PC-3 (cell line): ENCODE results near the gene CAMK1G. TPM values are rescaled to one million over a fixed set of nuclear protein-coding genes. Genes with fewer than 3 reads are reported as not detected.

Experiments used
- ATAC-seq: fragments of 200-7000 bp; cut with Tn5 transposase; 2 replicates; pipeline ENCODE4 v1.9.1; 2020; ENCODE audit warnings: mild to moderate bottlenecking, moderate library complexity
- BruUV-seq: library from RNA; stranded (reverse); fragments of 400-500 nt; replicated peaks from 2 replicates; lab custom pipeline; 2021; lab: Mats Ljungman, UMichigan
- CTCF ChIA-PET: fragments of 300-600 bp; sonication (Branson Sonifier 250); formaldehyde crosslinking; loops from one replicate; lab custom pipeline; 2022; ENCODE audit warnings: antibody characterized with exemption; lab: Charles Lee
- POLR2A ChIA-PET: fragments of 300-600 bp; sonication (Branson Sonifier 250); formaldehyde crosslinking; loops from one replicate; lab custom pipeline; 2022; ENCODE audit warnings: antibody characterized with exemption; ENCODE audit not compliant: unreplicated experiment; lab: Charles Lee
- DNase-seq: peaks from one replicate; pipeline ENCODE4 v3.0.0-alpha.2; 2015
- H2AFZ ChIP-seq: fragments of 300-600 bp; sonication (generic); 2 replicates; pipeline ENCODE4 v1.6.0; 2016; ENCODE audit warnings: antibody characterized with exemption, low read length
- H3F3A ChIP-seq: fragments of 300-600 bp; sonication (generic); one replicate; pipeline ENCODE4 v1.6.0; 2017; ENCODE audit warnings: antibody characterized with exemption, low read length, control low read depth, mild to moderate bottlenecking; ENCODE audit not compliant: unreplicated experiment
- H3K27ac ChIP-seq: fragments of 300-600 bp; sonication (generic); 2 replicates; pipeline ENCODE4 v1.5.1; 2016; ENCODE audit warnings: mild to moderate bottlenecking, low read length
- H3K27me3 ChIP-seq: fragments of 300-600 bp; sonication (generic); 2 replicates; pipeline ENCODE4 v1.6.1; 2016; ENCODE audit warnings: low read length, mixed read lengths
- H3K36me3 ChIP-seq: fragments of 300-600 bp; sonication (generic); 2 replicates; pipeline ENCODE4 v1.6.1; 2016; ENCODE audit warnings: low read depth, mixed run types, low read length, mixed read lengths
- H3K4me1 ChIP-seq: fragments of 300-600 bp; sonication (generic); 2 replicates; pipeline ENCODE4 v1.5.1; 2016; ENCODE audit warnings: low read length; ENCODE audit not compliant: insufficient read depth
- H3K4me2 ChIP-seq: fragments of 300-600 bp; sonication (generic); 2 replicates; pipeline ENCODE4 v1.6.0; 2016; ENCODE audit warnings: low read length
- H3K4me3 ChIP-seq: fragments of 300-600 bp; sonication (generic); 2 replicates; pipeline ENCODE4 v1.5.1; 2016; ENCODE audit warnings: mild to moderate bottlenecking, low read length, mixed read lengths
- H3K79me2 ChIP-seq: fragments of 300-600 bp; sonication (generic); 2 replicates; pipeline ENCODE4 v1.6.1; 2017; ENCODE audit warnings: low read length, mixed read lengths
- H3K9ac ChIP-seq: fragments of 300-600 bp; sonication (generic); 2 replicates; pipeline ENCODE4 v1.6.0; 2016; ENCODE audit warnings: mild to moderate bottlenecking, low read length
- H3K9me2 ChIP-seq: fragments of 300-600 bp; sonication (generic); replicated peaks from 2 replicates; pipeline ENCODE4 v1.6.1; 2016; ENCODE audit warnings: mixed run types, low read length, mixed read lengths
- H3K9me3 ChIP-seq: fragments of 300-600 bp; sonication (generic); 2 replicates; pipeline ENCODE4 v1.6.1; 2016; ENCODE audit warnings: low read length, mixed read lengths
- H4K20me1 ChIP-seq: fragments of 300-600 bp; sonication (generic); 2 replicates; pipeline ENCODE4 v1.6.1; 2016; ENCODE audit warnings: low read length, mixed read lengths
- EZH2 ChIP-seq: fragments of 300-600 bp; sonication (generic); IDR thresholded peaks from one replicate; pipeline ENCODE4 v1.6.1; 2017; ENCODE audit warnings: antibody characterized with exemption, mild to moderate bottlenecking, low read length; ENCODE audit not compliant: unreplicated experiment
- EZH2phosphoT487 ChIP-seq: fragments of 300-600 bp; sonication (generic); IDR thresholded peaks from 2 replicates; pipeline ENCODE4 v1.6.1; 2018; ENCODE audit warnings: mild to moderate bottlenecking, antibody characterized with exemption, low read length, borderline replicate concordance
- intact Hi-C: fragments of 100-400 bp; cut with micrococcal nuclease; formaldehyde crosslinking; loops from 2 replicates; pipeline ENCODE4 v1.9.0; 2023
- total RNA-seq: library from RNA; depleted of rRNA; stranded (reverse); fragments of >200 nt; gene quantifications from 2 replicates; pipeline ENCODE4 v1.2.3, GENCODE V29; 2014
- TF ChIP-seq, protein P1 (sequence below): fragments of 300-600 bp; sonication (generic); conservative IDR thresholded peaks from 2 replicates; pipeline ENCODE4 v1.5.1; 2017; ENCODE audit warnings: antibody characterized with exemption, low read depth, mild to moderate bottlenecking, low read length

CAMK1G gene
- total RNA-seq, 1 experiment from 2014 or later, result not detected

DNA sequence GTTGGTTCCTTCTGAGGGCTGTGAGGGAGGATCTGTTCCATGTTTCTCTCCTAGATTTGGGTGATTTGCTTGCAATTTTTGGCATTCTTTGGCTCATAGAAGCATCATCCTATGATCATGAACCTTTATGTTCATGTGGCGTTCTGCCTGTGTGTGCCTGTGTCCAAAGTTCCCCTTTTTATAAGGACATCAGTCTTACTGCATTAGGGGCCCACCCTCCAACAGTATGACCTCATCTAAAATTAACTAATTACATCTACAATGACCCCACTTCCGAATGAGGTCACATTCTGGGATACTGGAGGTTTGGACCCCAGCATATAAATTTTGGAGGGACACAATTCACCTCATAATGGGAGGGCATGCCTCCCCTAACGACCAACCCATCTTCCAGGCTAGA is 12.8 kb upstream of the CAMK1G start:
- H3K9me2 ChIP-seq, result no peaks in the 10 kb centered on the region
- POLR2A ChIA-PET, result no interaction called here
- H3F3A ChIP-seq, result no peaks in the 10 kb centered on the region
- no peaks in the 10 kb centered on the region for H4K20me1 ChIP-seq
- H3K79me2 ChIP-seq, result no peaks in the 10 kb centered on the region
- CTCF ChIA-PET, result no interaction called here
- no peaks in the 10 kb centered on the region for H3K27me3 ChIP-seq
- H3K9me3 ChIP-seq, result no peaks in the 10 kb centered on the region
- intact Hi-C loops, result no loop called here
- TF ChIP-seq EZH2phosphoT487, result no peak
- TF ChIP-seq, protein P1, sequence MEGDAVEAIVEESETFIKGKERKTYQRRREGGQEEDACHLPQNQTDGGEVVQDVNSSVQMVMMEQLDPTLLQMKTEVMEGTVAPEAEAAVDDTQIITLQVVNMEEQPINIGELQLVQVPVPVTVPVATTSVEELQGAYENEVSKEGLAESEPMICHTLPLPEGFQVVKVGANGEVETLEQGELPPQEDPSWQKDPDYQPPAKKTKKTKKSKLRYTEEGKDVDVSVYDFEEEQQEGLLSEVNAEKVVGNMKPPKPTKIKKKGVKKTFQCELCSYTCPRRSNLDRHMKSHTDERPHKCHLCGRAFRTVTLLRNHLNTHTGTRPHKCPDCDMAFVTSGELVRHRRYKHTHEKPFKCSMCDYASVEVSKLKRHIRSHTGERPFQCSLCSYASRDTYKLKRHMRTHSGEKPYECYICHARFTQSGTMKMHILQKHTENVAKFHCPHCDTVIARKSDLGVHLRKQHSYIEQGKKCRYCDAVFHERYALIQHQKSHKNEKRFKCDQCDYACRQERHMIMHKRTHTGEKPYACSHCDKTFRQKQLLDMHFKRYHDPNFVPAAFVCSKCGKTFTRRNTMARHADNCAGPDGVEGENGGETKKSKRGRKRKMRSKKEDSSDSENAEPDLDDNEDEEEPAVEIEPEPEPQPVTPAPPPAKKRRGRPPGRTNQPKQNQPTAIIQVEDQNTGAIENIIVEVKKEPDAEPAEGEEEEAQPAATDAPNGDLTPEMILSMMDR, result no peak
- no peak for TF ChIP-seq EZH2
- no TSS peak for BruUV-seq
- ATAC-seq (no peak), DNase-seq (no peak)
- H3K4me2 ChIP-seq, result no peak overlapping the region
- H3K4me1 ChIP-seq, result peaks cover 22% of the 10 kb centered on the region
- H3K9ac ChIP-seq, result no peak overlapping the region
- H3K27ac ChIP-seq, result no peak overlapping the region
- H3K4me3 ChIP-seq, result no peak overlapping the region
- H2AFZ ChIP-seq, result no peak overlapping the region
- H3K36me3 ChIP-seq, result no peaks in the 10 kb centered on the region

DNA sequence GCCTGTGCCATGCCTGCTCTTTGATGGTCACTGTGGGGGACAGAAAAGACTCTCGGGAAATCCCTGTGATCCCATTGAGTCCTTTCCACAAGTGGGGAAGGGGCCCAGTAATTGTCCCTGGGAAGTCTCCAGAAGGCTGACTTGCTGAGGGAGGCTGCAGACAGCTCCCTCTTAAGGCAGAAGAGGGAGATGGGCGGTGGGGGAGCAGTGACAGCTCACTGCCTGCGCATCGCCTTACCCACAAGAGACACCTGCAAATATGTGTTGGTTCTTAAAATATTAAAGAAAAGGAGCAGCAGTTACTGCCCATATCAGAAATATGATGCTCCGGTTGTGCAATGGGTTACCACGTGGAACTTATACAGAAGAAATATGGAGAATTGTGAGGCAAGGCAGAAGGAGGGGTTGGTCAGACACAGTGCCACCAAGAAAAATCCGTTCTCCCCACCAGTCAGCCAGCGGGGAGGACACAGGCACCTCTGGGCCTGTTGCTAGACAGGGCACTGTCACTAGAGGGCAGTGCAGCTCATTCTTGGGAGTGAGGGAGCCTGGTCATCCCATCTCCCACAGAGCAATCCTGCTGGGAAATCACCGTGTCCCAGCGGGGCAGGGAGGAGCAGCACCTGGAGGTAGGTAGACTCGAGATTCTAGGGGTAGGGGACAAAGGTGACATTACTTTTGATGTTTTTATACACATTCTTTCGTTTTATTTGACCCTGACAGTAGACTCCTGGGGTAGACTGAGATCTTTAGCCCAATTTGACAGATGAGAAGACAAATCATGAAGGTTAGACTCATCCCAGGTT is 6.9 kb upstream of the CAMK1G start:
- intact Hi-C loops, result loop anchor here (1.0 kb wide), 4 partner anchors 26 to 171 kb away; no protein-coding TSS in a partner anchor
- BruUV-seq, result no TSS peak
- Histone ChIP-seq H3K36me3 (no peaks in the 10 kb centered on the region), H3K4me3 (no peak overlapping the region), H3K9ac (no peak overlapping the region), H3K4me2 (peak overlapping the region; percentile 0; the same call in 1 of the 2 replicates), H4K20me1 (no peaks in the 10 kb centered on the region), H2AFZ (0 out of 2 replicates have a peak overlapping the region, but pooled peaks have one; percentile 10), H3K4me1 (peaks cover 12% of the 10 kb centered on the region), H3F3A (no peaks in the 10 kb centered on the region), H3K27ac (no peak overlapping the region), H3K27me3 (no peaks in the 10 kb centered on the region), H3K79me2 (no peaks in the 10 kb centered on the region), H3K9me2 (no peaks in the 10 kb centered on the region), H3K9me3 (no peaks in the 10 kb centered on the region)
- ChIA-PET POLR2A (no interaction called here), CTCF (interaction anchor here (0.6 to 1.2 kb wide), 5 partner anchors 23 to 369 kb away, joined by 3 read pairs; no protein-coding TSS in a partner anchor)
- TF ChIP-seq, protein P1, result peak; percentile 99
- no peak for TF ChIP-seq EZH2
- peak; percentile 98 for DNase-seq
- ATAC-seq, result peak; percentile 99

DNA sequence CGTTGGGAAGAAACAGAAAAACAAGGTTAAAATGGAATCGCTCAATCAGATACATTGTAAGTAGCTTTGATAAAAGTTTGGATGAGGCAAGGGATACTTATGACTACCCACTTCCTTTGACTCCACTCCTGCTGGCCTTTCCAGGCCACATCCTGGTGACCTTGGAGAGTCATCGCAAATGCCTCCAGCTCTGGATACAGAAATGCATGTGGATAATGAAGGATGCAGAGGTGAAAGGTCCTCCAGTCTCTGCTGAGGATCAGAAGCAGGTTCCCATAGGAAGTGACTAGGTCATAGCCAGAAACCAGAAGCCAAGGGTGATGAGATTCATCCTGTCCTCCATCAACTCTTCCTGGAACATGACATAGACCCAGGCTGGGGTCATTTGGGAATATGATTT is 6.2 kb upstream of the CAMK1G start:
- Histone ChIP-seq H3K36me3 (no peaks in the 10 kb centered on the region), H2AFZ (no peak overlapping the region), H3K27ac (no peak overlapping the region), H3K4me2 (peak overlapping the region; percentile 0; the same call in 1 of the 2 replicates), H3K4me3 (no peak overlapping the region), H3F3A (no peaks in the 10 kb centered on the region), H3K9ac (no peak overlapping the region), H3K9me2 (no peaks in the 10 kb centered on the region), H3K4me1 (peaks cover 12% of the 10 kb centered on the region), H4K20me1 (no peaks in the 10 kb centered on the region), H3K79me2 (no peaks in the 10 kb centered on the region), H3K9me3 (no peaks in the 10 kb centered on the region), H3K27me3 (no peaks in the 10 kb centered on the region)
- CTCF ChIA-PET, result interaction anchor here (1.2 kb wide), 1 partner anchor 369 kb away, joined by 3 read pairs; no protein-coding TSS in a partner anchor
- TF ChIP-seq, protein P1, result no peak
- TF ChIP-seq EZH2 (no peak), EZH2phosphoT487 (no peak)
- DNase-seq (peak; percentile 50), ATAC-seq (peak; percentile 28)
- BruUV-seq, result no TSS peak
- POLR2A ChIA-PET, result no interaction called here
- intact Hi-C loops, result no loop called here
